WTC11 (cell line): ENCODE data around the gene SPC24.

Experiments
- CTCF ChIP-seq: fragments of 200-600 bp; IDR thresholded peaks from 2 replicates; pipeline ENCODE4 v1.8.0; 2022; ENCODE audit warnings: antibody characterized with exemption
- ESRRA ChIP-seq: sonication (generic); formaldehyde crosslinking; IDR thresholded peaks from 2 replicates; pipeline ENCODE4 v1.8.1; 2022; ENCODE audit warnings: mild to moderate bottlenecking, missing genetic modification reagents, borderline replicate concordance
- FOXP4 ChIP-seq: sonication (generic); formaldehyde crosslinking; IDR thresholded peaks from 2 replicates; pipeline ENCODE4 v1.8.0; 2022; ENCODE audit warnings: mild to moderate bottlenecking, missing genetic modification reagents
- HMGXB4 ChIP-seq: sonication (generic); formaldehyde crosslinking; IDR thresholded peaks from 2 replicates; pipeline ENCODE4 v1.8.1; 2023; ENCODE audit warnings: mild to moderate bottlenecking, moderate library complexity, missing genetic modification reagents
- MAX ChIP-seq: sonication (generic); formaldehyde crosslinking; IDR thresholded peaks from 2 replicates; pipeline ENCODE4 v1.8.0; 2022; ENCODE audit warnings: mild to moderate bottlenecking, missing genetic modification reagents
- MLX ChIP-seq: sonication (generic); formaldehyde crosslinking; IDR thresholded peaks from 2 replicates; pipeline ENCODE4 v1.8.1; 2023; ENCODE audit warnings: mild to moderate bottlenecking, missing genetic modification reagents, moderate library complexity
- MYBL2 ChIP-seq: sonication (generic); formaldehyde crosslinking; IDR thresholded peaks from 2 replicates; pipeline ENCODE4 v1.8.1; 2023; ENCODE audit warnings: mild to moderate bottlenecking, moderate library complexity, missing genetic modification reagents
- SP1 ChIP-seq: sonication (generic); formaldehyde crosslinking; conservative IDR thresholded peaks from 2 replicates; pipeline ENCODE4 v1.8.1; 2022; ENCODE audit warnings: missing genetic modification reagents
- ZBTB21 ChIP-seq: sonication (generic); formaldehyde crosslinking; IDR thresholded peaks from 2 replicates; pipeline ENCODE4 v1.8.1; 2023; ENCODE audit warnings: mild to moderate bottlenecking, missing genetic modification reagents, borderline replicate concordance
- ZNF232 ChIP-seq: sonication (generic); formaldehyde crosslinking; IDR thresholded peaks from 2 replicates; pipeline ENCODE4 v1.8.0; 2022; ENCODE audit warnings: mild to moderate bottlenecking, missing genetic modification reagents
- TF ChIP-seq, protein P1 (sequence below): sonication (generic); formaldehyde crosslinking; IDR thresholded peaks from 2 replicates; pipeline ENCODE4 v1.8.1; 2022; ENCODE audit warnings: low read depth, missing genetic modification reagents, borderline replicate concordance
- TF ChIP-seq, protein P2 (sequence below): sonication (generic); formaldehyde crosslinking; IDR thresholded peaks from 2 replicates; pipeline ENCODE4 v1.8.0; 2022; ENCODE audit warnings: missing genetic modification reagents
- TF ChIP-seq, protein P3 (sequence below): sonication (generic); formaldehyde crosslinking; IDR thresholded peaks from 2 replicates; pipeline ENCODE4 v1.8.1; 2023; ENCODE audit warnings: mild to moderate bottlenecking, missing genetic modification reagents, moderate library complexity

DNA sequence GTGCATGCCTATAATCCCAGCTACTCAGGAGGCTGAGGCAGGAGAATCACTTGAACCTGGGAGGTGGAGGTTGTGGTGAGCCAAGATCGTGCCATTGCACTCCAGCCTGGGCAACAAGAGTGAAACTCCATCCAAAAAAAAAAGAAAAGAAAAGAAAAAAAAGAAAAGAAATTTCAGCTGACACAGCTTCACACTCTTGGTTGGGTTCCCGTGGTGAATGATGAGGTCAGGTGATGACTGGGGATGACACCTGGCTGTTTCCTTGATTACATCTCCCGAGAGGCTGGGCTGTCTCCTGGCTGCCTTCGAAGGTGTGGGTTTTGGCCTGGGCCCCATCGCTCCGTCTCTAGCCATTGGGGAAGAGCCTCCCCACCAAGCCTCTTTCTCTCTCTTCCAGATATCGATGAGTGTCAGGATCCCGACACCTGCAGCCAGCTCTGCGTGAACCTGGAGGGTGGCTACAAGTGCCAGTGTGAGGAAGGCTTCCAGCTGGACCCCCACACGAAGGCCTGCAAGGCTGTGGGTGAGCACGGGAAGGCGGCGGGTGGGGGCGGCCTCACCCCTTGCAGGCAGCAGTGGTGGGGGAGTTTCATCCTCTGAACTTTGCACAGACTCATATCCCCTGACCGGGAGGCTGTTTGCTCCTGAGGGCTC is 44.3 kb downstream of the SPC24 start:
- TF ChIP-seq, protein P1, sequence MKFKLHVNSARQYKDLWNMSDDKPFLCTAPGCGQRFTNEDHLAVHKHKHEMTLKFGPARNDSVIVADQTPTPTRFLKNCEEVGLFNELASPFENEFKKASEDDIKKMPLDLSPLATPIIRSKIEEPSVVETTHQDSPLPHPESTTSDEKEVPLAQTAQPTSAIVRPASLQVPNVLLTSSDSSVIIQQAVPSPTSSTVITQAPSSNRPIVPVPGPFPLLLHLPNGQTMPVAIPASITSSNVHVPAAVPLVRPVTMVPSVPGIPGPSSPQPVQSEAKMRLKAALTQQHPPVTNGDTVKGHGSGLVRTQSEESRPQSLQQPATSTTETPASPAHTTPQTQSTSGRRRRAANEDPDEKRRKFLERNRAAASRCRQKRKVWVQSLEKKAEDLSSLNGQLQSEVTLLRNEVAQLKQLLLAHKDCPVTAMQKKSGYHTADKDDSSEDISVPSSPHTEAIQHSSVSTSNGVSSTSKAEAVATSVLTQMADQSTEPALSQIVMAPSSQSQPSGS (CRISPR knock-in tag): no peak
- TF ChIP-seq CTCF (no peak), FOXP4 (CRISPR knock-in tag) (no peak), MAX (CRISPR knock-in tag) (no peak), HMGXB4 (CRISPR knock-in tag) (no peak), MYBL2 (CRISPR knock-in tag) (no peak), ZBTB21 (CRISPR knock-in tag) (no peak), MLX (CRISPR knock-in tag) (no peak), ESRRA (CRISPR knock-in tag) (no peak), SP1 (no peak), ZNF232 (CRISPR knock-in tag) (no peak)
- TF ChIP-seq, protein P2, sequence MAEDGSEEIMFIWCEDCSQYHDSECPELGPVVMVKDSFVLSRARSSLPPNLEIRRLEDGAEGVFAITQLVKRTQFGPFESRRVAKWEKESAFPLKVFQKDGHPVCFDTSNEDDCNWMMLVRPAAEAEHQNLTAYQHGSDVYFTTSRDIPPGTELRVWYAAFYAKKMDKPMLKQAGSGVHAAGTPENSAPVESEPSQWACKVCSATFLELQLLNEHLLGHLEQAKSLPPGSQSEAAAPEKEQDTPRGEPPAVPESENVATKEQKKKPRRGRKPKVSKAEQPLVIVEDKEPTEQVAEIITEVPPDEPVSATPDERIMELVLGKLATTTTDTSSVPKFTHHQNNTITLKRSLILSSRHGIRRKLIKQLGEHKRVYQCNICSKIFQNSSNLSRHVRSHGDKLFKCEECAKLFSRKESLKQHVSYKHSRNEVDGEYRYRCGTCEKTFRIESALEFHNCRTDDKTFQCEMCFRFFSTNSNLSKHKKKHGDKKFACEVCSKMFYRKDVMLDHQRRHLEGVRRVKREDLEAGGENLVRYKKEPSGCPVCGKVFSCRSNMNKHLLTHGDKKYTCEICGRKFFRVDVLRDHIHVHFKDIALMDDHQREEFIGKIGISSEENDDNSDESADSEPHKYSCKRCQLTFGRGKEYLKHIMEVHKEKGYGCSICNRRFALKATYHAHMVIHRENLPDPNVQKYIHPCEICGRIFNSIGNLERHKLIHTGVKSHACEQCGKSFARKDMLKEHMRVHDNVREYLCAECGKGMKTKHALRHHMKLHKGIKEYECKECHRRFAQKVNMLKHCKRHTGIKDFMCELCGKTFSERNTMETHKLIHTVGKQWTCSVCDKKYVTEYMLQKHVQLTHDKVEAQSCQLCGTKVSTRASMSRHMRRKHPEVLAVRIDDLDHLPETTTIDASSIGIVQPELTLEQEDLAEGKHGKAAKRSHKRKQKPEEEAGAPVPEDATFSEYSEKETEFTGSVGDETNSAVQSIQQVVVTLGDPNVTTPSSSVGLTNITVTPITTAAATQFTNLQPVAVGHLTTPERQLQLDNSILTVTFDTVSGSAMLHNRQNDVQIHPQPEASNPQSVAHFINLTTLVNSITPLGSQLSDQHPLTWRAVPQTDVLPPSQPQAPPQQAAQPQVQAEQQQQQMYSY (CRISPR knock-in tag): no peak
- TF ChIP-seq, protein P3, sequence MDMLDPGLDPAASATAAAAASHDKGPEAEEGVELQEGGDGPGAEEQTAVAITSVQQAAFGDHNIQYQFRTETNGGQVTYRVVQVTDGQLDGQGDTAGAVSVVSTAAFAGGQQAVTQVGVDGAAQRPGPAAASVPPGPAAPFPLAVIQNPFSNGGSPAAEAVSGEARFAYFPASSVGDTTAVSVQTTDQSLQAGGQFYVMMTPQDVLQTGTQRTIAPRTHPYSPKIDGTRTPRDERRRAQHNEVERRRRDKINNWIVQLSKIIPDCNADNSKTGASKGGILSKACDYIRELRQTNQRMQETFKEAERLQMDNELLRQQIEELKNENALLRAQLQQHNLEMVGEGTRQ: no peak
